Calu3 (cell line): ENCODE data around the gene ELP6. TPM values are rescaled to one million over a fixed set of nuclear protein-coding genes. Genes with fewer than 3 reads are reported as not detected.
A peak's percentile ranks its signal among the peaks of the same experiment; 100 is the strongest.

Source experiments
- BruUV-seq: library from RNA; stranded (reverse); fragments of 400-500 nt; replicated peaks from 2 replicates; lab custom pipeline; 2021; lab: Mats Ljungman, UMichigan
- CTCF ChIA-PET: fragments of 300-600 bp; sonication (Branson Sonifier 250); formaldehyde crosslinking; loops from one replicate; lab custom pipeline; 2022; ENCODE audit warnings: antibody characterized with exemption; lab: Charles Lee
- DNase-seq: peaks from one replicate; pipeline ENCODE4 v3.0.0; 2022
- H3K27ac Mint-ChIP-seq: one replicate; pipeline ENCODE4 v1.8.0; 2022; ENCODE audit warnings: mixed read lengths; ENCODE audit not compliant: unreplicated experiment
- H3K27me3 Mint-ChIP-seq: one replicate; pipeline ENCODE4 v1.8.0; 2022; ENCODE audit warnings: mixed read lengths; ENCODE audit not compliant: unreplicated experiment
- H3K36me3 Mint-ChIP-seq: one replicate; pipeline ENCODE4 v1.8.0; 2022; ENCODE audit warnings: mild to moderate bottlenecking, moderate library complexity, mixed read lengths; ENCODE audit not compliant: insufficient read depth, unreplicated experiment
- H3K4me1 Mint-ChIP-seq: one replicate; pipeline ENCODE4 v1.8.0; 2022; ENCODE audit warnings: mild to moderate bottlenecking, low read depth, mixed read lengths; ENCODE audit not compliant: unreplicated experiment
- H3K4me3 Mint-ChIP-seq: one replicate; pipeline ENCODE4 v1.8.0; 2022; ENCODE audit warnings: mild to moderate bottlenecking, low read depth, moderate library complexity, mixed read lengths; ENCODE audit not compliant: unreplicated experiment
- H3K9me3 Mint-ChIP-seq: one replicate; pipeline ENCODE4 v1.8.0; 2022; ENCODE audit warnings: low read depth, mixed read lengths; ENCODE audit not compliant: unreplicated experiment
- CTCF ChIP-seq: fragments of 200-600 bp; IDR thresholded peaks from one replicate; pipeline ENCODE4 v1.8.0; 2022; ENCODE audit warnings: antibody characterized with exemption; ENCODE audit not compliant: unreplicated experiment
- intact Hi-C: fragments of 100-400 bp; cut with micrococcal nuclease; formaldehyde crosslinking; loops from one replicate; pipeline ENCODE4 v1.10.0; 2022; ENCODE audit not compliant: unreplicated experiment
- total RNA-seq: library from RNA; stranded (reverse); gene quantifications from 2 replicates; pipeline ENCODE4 v1.2.3, GENCODE V29; 2022

The ELP6 gene
- total RNA-seq, 1 experiment from 2014 or later: 23.6 TPM

- Mint-ChIP-seq H3K4me1 (peaks cover 24% of the 10 kb centered on the region), H3K4me3 (no peak overlapping the region), H3K27me3 (no peaks in the 10 kb centered on the region), H3K27ac (no peak overlapping the region), H3K36me3 (peaks cover 5% of the 10 kb centered on the region), H3K9me3 (no peaks in the 10 kb centered on the region)
- BruUV-seq: no TSS peak
- CTCF ChIA-PET: interaction anchor here (0.6 kb wide), 1 partner anchor 276 kb away, joined by 5 read pairs; no protein-coding TSS in a partner anchor
- no peak for TF ChIP-seq CTCF
- intact Hi-C loops: no loop called here
- DNase-seq: no peak
Observed at GRCh38 chr3:47525617-47526016, 12.1 kb upstream of the ELP6 start.

GRCh38 chr3:47523310-47524073, 10.0 kb upstream of the ELP6 start:
- Mint-ChIP-seq H3K27ac (no peak overlapping the region), H3K27me3 (no peaks in the 10 kb centered on the region), H3K4me1 (peaks cover 24% of the 10 kb centered on the region), H3K9me3 (no peaks in the 10 kb centered on the region), H3K4me3 (no peak overlapping the region), H3K36me3 (peaks cover 5% of the 10 kb centered on the region)
- intact Hi-C loops: no loop called here
- no peak for TF ChIP-seq CTCF
- CTCF ChIA-PET: interaction anchor here (1.5 kb wide), 1 partner anchor 138 kb away, joined by 4 read pairs; no protein-coding TSS in a partner anchor
- no TSS peak for BruUV-seq
- DNase-seq: no peak

GRCh38 chr3:47522082-47522987, 8.8 kb upstream of the ELP6 start:
- BruUV-seq: no TSS peak
- intact Hi-C loops: loop anchor here (1.0 kb wide), 2 partner anchors 90 to 267 kb away; no protein-coding TSS in a partner anchor
- no peak overlapping the region for H3K4me3 Mint-ChIP-seq
- no peaks in the 10 kb centered on the region for H3K9me3 Mint-ChIP-seq
- peak; percentile 82 for DNase-seq
- peaks cover 14% of the 10 kb centered on the region for H3K4me1 Mint-ChIP-seq
- no peak overlapping the region for H3K27ac Mint-ChIP-seq
- CTCF ChIA-PET: interaction anchor here (0.6 to 1.5 kb wide), 8 partner anchors 56 to 302 kb away, joined by 3 to 16 read pairs (median 4); no protein-coding TSS in a partner anchor
- no peaks in the 10 kb centered on the region for H3K36me3 Mint-ChIP-seq
- TF ChIP-seq CTCF: peak; percentile 74
- H3K27me3 Mint-ChIP-seq: no peaks in the 10 kb centered on the region

- no peak for TF ChIP-seq CTCF
- intact Hi-C loops: no loop called here
- Mint-ChIP-seq H3K9me3 (no peaks in the 10 kb centered on the region), H3K4me3 (no peak overlapping the region), H3K27ac (no peak overlapping the region), H3K27me3 (no peaks in the 10 kb centered on the region), H3K36me3 (no peaks in the 10 kb centered on the region), H3K4me1 (peaks cover 14% of the 10 kb centered on the region)
- no TSS peak for BruUV-seq
- no peak for DNase-seq
- CTCF ChIA-PET: interaction anchor here (0.6 to 0.7 kb wide), 2 partner anchors 95 to 974 kb away, joined by 3 to 5 read pairs; no protein-coding TSS in a partner anchor
Observed at GRCh38 chr3:47520756-47521155, 7.2 kb upstream of the ELP6 start.
